ENCODE data around the gene LETM1.

GRCh38 chr4:1859389-1859753 is 3.4 kb upstream of the LETM1 start:
- TF ChIP-seq, protein P1, sequence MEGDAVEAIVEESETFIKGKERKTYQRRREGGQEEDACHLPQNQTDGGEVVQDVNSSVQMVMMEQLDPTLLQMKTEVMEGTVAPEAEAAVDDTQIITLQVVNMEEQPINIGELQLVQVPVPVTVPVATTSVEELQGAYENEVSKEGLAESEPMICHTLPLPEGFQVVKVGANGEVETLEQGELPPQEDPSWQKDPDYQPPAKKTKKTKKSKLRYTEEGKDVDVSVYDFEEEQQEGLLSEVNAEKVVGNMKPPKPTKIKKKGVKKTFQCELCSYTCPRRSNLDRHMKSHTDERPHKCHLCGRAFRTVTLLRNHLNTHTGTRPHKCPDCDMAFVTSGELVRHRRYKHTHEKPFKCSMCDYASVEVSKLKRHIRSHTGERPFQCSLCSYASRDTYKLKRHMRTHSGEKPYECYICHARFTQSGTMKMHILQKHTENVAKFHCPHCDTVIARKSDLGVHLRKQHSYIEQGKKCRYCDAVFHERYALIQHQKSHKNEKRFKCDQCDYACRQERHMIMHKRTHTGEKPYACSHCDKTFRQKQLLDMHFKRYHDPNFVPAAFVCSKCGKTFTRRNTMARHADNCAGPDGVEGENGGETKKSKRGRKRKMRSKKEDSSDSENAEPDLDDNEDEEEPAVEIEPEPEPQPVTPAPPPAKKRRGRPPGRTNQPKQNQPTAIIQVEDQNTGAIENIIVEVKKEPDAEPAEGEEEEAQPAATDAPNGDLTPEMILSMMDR (IDR thresholded peaks at IDR 0.05; ENCODE audit: poor library complexity): no peak
- TF ChIP-seq EZH2phosphoT487 (IDR thresholded peaks at IDR 0.05; ENCODE audit: low read depth, severe bottlenecking, unreplicated experiment): no peak
